GM10847 (cell line): Measurements from ENCODE around the gene CTU1.

ENCODE experiments used
- POLR2A ChIP-seq: IDR thresholded peaks from 2 replicates; pipeline ENCODE4 v1.6.1; 2011; ENCODE audit not compliant: insufficient read length; ENCODE audit errors: extremely low read depth

CTU1 gene

DNA sequence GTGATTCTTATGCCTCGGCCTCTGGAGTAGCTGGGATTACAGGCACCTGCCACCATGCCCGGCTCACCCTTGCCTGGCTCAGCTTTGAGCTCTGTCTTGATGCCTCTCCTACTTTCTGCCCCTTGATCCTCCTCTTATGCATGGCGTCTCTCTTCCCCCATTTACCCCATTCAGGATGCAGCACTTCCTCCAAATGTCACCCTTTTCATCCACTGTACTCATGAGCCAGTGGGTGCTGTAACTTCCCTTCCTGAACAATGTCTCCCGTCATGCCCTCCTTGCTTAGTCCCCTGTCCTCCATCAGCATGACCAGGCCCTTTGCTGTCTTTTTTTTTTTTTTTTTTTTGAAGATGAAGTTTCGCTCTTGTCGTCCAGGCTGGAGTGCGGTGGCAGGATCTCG lies 13.0 kb upstream of the CTU1 start:
- no peak for TF ChIP-seq POLR2A

DNA sequence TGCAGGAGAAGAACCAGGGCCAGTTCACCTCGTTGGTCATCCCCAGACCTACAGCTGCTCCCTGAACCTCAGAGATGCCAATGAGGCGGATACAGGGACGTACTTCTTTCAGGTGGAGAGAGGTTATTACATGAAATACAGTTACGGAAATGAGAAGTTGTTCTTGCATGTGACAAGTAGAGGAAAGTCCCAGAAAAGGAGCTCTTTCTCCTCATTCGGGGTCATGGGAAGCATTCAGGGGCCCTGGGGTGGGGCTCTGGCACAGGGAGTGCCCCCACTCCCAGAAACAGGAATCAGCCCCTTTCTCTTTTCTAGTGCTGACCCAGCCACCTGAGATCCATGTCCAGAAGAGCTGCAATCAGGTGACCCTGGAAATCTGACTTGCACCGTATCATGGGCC lies 12.0 kb upstream of the CTU1 start:
- no peak for TF ChIP-seq POLR2A

DNA sequence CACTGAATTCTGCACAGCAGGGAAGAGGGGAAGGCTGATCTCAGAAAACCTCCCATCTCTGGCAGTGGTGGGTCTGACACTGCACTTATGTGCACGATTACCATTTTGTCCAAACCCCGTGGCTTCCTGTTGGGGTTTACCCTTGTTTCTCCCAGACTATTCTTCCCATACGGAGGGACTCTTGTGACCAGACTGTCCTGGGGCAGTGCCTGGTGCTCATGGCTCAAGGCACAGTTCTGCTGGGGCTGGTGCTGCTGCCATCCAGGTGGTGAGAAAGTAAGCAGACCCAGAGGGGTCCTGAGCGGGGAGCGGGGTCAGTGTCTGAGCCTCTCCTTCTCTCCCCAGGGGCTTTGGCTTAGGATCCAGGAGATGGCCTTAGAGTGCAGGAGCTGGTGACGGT lies 11.4 kb upstream of the CTU1 start:
- TF ChIP-seq POLR2A = no peak

DNA sequence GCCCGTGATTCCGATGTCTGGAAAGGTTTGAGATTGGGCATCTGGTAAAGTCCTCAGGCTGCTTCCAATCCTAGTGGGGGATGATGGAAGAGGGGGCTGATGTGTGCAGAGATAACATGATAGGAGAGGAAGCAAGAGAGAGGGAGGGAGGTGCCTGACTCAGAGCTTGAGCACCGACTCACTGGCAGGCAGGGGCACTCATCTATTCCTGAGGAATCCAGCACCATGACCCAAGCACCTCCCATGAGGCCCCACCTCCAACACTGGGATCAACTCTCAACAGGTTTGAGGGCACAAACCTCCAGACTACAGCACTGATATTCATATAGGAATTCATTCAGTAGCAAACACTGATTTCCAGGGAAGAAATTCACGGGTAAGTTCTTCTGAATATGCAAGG lies 10.9 kb upstream of the CTU1 start:
- no peak for TF ChIP-seq POLR2A

DNA sequence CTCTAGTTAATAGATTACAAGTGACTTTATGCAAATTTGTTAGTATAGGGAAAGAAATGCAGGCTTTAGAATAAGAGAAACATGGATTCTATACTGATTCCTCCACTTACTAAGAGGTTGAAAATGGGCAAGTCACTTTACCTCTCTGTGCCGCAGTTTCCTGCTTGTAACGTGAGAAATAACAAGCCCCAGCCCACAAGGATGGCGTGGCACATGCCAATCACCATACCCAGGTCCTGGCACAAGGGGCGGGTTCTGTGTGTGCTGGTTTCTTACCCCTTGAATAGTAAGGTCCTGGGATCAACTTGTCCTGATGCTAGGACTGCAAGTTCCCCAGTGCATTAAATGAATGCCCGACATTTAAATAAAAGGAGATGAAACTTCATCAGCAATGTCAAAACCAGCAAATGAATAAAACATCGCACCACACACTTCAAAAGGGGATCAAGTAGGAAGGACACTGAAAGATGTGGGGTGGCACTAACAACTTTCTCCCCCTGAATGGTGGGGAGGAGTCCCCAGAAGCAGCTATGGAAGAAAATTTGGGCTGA lies 8.6 kb upstream of the CTU1 start:
- no peak for TF ChIP-seq POLR2A

DNA sequence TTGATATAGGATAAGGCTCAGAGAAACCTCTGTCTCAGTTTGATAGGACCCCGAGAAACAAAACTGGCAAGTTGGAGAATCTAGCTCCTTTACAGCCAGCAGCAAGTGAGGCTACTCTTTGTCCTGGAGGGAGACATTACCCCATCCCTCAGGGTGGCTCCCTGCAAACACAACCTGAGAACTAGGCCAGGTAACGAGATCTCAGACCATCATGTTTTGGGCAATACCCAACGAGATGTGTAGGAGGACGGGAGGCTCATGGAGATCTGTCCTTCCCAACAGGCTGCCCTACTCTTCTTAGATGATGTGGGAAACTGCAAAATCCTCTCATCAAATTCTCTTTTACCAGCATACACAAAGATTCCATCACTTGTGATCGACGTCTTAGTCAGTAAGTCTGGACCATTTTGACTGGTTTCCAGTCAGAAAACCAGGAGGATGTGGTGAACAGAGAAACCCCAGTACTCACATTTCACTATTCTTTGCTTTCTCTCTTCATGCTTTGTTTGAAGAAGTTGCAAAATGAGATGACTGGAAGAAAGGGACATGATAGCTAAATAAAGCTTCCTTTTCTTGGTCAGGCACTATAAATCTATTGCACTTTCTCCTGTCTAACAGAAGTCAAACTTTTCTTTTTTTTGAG lies 6.0 kb upstream of the CTU1 start:
- no peak for TF ChIP-seq POLR2A

DNA sequence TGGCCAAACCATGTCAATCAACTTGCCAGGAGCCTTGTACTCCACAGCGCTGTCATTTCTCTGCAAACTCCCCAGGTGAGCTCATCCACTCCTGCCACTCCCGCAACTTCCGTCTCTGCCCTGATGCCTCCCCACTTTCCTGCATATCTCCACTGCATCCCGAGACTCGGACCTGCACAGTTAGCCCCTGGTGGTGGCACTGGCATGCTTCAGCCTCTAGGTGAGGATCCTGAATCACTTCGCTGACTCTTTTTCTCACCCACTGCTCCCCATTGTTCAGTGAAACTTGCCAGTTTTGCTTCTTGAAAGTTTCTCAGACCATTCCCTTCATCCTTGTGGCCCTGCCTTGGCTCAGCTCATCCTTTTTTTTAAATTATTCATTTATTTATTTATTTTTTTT lies 3.4 kb upstream of the CTU1 start:
- no peak for TF ChIP-seq POLR2A

DNA sequence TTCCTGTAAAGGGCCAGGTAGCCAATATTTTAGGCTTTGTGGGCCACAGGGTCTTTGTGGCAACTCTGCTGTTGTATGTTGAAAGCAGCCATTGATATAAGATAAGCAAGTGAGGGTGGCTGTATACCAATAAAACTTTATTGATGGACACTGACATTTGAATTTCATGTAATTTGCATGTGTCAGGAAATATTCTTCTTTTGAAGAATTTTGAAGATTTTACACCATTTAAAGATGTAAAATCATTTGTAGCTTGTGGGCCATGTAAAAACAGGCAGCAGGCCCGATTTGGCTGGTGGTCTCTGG lies 2.4 kb upstream of the CTU1 start:
- no peak for TF ChIP-seq POLR2A

DNA sequence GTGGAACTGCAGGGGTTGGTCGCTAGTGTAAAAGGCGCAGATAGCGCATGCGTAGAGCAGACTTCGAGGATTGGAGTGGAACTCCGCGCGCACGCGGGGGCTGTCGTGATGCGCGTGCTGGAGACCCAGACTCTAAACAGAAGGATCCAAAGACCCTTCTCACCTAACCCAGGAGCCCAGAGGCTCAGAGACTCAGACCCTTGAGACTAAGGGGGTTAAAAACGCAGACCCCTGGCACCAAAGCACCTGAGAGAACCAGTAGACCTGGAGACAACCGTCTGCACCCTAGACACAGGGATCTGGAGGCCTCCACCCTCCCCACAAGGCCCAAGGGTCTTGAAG lies 567 bp upstream of the CTU1 start:
- no peak for TF ChIP-seq POLR2A

DNA sequence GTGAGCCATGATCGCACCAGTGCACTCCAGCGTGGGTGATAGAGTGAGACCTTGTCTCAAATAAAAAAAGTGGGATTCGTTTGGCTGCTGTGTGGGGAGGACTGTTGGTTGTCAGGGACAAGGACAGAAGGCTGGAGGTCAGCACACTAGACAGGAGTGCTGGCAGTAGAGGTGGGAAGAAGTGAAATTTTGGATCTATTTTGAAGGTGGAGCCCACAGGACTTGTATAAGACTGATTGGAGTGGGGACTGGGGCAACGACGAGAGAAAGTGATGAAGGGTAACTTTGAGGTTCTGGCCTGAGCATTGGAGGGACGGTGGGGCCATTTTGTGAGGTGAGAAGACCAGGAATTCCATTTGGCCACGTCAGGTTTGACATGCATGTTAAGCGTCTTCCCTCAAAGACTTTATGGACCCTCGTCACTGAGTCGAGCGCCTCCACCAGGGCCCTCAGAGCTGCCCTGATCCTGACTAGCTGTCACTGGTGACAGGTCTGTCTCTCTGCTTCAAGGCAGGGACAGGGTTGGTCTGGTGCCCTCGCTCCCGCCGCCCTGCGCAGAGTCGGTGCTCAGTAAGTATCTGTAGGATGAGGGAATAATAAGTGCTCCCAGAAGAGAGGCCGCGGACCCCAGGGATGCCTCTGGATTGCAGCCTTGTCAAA lies 673 bp downstream of the CTU1 start:
- no peak for TF ChIP-seq POLR2A

DNA sequence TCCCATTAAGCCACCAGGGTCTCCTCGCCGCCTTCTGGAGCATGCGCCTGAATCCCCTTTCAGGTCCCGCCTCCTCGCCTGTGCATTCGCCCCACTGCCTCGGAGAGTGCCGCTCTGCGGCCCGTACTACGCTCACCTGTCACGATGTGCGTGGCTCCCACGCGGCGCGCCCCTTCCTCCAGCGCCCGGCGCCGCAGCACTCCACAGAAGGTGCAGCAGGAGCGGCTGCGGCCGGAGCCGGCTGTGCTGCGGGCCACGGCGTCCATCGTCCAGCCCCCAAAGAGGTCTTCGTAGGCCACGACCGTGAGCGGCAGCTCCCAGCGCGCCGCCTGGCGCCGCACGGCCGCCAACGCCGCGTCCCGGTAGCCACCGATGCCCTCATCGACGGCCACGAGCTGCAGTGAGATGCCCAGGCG lies 4.3 kb downstream of the CTU1 start:
- no peak for TF ChIP-seq POLR2A

DNA sequence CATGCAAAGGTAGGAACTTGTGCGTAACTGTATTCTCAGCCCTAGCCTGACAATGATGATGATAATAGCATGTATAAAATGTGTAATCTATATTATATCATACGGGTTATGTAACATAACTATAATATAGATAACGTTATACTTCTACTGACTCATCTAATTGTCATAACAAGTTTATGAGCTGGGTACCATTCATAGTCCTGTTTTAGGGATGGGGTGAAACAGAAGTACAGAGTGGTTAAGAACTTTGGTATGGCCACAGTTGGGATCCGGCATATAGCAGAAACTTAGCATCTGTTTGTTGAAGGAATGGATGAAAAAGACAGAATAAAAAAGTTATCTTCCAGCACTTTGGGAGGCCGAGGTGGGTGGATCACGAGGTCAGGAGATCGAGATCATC lies 5.2 kb downstream of the CTU1 start:
- TF ChIP-seq POLR2A = no peak

DNA sequence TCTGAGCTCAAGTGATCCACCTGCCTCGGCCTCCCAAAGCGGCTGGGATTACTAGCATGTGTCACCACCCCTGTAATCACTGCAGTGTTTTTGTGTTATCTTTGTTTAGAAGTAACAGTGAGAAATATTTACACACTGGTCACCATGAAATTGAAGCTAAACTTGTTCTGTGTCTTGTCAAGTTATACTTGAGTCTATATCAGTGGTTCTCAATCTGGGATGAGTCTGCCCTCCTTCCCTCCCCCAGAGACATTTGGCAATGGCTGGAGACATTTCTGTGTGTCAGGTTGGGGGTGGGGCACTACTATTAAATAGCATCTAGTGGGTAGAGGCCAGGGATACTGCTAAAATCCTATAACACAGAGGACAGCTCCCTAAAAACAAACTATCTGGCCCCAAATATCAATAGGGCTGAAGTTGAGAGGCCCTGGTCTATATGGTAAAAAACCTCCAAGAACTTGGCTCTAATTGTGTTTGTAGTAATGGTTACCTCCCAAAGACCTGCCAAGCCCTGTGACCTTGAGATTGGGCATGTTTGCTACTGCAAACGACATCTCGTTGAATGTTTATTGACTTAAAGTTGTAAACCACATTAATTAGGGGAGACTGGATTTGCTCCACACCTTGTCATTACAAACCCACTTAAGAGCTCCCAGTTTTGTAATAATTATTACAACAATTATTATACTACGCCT lies 6.9 kb downstream of the CTU1 start:
- no peak for TF ChIP-seq POLR2A

DNA sequence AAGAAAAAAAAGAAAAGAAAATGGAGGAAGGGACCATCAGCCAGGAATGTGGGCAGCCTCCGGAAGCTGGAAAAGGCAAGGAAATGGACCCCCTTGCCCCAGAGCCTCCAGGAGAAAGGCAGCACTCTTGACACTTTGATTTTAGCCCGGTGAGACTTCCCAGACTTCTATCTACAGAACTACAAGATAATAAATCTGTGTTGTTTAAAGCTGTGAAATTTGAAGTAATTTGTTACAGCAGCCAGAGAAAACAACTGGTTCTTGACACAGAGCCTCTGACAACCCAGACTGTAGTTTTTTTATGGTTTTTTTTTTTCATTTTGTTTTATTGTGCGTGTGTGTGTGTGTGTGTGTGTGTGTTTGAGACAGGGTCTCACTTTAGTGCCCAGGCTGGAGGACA lies 7.6 kb downstream of the CTU1 start:
- TF ChIP-seq POLR2A = no peak

DNA sequence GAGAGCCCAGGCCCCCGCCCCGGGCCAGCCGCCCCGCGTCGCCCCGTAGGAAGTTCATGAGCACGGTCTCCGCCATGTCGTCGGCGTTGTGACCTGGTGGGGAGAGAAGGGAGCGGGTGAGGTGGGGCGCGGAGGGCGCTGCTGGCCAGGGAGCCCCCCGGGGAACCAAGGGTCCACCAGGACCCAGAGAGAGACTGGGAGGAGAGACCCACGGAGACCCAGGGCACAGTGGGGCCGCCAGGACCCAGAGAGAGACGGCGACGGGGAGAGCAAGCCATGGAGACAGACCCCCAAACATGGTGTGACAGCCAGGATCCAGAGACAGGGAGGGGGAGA lies 9.2 kb downstream of the CTU1 start:
- no peak for TF ChIP-seq POLR2A

DNA sequence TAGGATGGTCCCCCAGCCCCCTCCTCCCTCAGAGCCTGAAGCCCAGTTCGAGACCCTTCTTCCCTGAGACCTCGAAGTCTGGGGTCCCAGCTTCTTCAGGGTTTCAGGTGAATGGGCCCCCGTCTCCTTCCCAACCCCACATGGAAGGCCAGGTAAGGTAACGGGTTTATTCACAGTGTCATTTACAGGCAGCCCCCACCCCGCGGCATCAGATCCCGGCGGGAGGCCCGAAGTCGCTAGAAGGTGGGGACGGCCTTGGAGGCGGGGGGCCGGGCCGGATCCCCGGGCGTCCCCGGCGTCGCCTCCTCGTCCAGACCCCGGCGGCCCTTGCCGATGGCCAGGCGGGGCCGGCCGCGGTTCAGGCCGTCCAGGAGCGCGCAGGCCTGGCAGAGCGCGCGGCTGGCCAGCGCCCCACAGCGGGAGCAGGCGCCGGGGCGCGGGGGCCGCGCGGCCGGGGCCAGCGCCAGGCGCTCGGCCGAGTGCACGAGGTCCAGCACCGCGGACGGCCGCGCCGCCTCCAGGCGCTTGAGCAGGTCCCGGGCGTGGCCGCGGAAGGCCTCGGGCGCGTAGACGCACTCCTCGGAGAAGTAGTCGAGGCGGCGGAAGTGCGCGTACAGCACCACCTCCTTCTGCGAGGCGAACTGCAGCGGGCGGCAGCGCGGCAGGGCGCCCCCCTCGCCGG lies 9.7 kb downstream of the CTU1 start:
- TF ChIP-seq POLR2A = no peak

DNA sequence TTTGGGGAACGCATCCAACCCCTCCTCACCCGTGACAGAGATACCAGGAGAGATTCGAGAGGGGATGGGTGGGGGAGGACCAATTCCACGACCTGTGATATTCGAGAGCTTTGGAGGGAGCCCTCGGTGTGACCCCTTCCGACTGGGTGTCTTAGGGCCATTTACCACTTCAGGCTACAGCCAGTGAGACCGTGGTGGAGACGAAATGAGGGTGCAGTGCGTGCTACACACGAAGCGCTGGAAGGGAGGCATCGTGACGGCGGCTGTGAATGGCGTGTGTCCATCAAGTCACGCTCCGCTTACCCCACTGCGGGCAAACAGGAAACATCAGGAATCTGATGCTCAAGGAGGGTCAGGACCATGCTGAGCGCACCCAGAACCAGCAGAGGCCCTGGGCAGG lies 10.4 kb downstream of the CTU1 start:
- no peak for TF ChIP-seq POLR2A

DNA sequence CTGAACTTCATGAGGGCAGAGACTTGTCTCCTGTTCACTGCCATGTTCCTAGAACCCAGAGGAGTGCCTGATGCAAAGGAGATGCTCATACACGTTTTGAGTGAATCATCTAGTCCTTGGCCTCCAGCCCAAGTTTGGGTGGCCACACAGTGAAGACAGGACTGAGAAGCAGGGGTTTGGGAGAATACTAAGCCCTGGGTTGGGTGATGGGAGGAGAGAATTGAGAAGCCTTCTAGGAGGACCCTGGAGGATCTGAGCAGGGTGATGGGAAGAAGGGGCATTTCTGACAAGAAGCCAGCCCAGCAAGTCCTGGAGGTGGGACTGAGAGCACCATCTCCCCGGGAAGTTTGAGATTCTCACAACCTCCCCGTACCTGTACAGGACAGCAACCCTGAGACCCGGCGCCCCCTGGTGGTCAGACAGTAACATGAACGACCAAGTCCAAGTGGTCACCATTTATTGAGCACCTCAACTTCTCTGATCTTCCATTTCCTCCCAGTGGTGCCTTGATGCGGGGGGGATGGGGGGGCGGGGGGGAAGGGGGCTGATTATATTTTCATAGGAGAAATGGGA lies 11.0 kb downstream of the CTU1 start:
- TF ChIP-seq POLR2A = no peak
